SKM-1 treated with dmso at 0.1 percent for 144 hours (cell line): ENCODE results near the gene KSR2.
"Not testable (repeated sequence)": the region's sequence is repeated elsewhere in the genome, so short reads cannot be mapped to it uniquely, and the experiment has no call there.

ENCODE experiments used
- DNase-seq: peaks from one replicate; lab custom pipeline; 2025; ENCODE audit not compliant: unreplicated experiment; lab: John Stamatoyannopoulos, UW

The KSR2 gene

DNA sequence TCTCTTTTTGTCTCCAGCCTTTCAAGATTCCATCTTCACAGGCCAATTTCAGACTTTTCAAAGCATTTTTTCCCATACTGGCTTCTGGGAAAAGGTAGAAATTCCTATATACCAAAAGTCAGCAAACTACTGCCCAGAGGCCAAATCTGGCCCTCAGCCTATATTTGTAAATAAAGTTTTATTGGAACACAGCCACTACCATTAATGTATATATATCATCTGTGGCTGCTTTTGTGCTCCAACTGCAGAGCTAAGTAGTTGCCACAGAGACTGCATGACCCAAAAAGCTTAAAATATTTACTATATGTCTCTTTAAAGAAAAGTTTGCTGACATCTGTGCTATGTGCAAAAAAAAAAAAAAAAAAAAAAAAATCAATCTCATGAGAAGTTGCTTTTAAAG is 76.3 kb downstream of the KSR2 start:
- no peak for DNase-seq

DNA sequence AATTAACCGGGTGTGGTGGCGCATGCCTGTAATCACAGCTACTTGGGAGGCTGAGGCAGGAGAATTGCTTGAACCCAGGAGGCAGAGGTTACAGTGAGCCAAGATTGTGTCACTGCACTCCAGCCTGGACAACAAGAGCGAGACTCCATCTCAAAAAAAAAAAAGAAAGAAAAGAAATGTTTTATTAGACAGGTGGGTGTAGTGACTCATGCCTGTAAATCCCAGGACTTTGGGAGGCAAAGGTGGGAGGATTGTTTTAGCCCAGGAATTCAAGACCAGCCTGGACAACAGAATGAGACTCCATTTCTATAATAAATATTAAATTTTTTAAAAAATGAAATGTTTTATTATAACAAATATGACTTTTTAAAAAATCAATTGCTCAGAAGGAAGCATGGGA is 77.5 kb downstream of the KSR2 start:
- not testable (repeated sequence) for DNase-seq

DNA sequence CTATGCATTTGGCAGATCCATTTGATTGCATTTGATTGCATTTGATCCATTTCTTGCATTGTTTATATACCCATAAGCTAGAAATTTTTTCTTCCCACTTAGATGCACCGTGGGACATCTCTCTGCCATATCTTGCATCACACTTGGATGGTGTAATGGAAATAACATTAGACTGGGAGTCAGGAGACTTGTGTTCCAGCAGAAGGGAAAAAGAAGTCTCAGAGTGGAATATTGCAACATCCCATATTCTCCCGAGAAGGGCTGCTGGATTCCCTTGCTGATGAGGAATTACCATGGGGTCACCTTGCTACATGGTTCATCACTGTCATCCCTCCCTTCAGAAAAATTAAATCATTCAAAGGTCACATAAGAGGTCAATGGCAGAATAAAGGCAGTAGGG is 78.1 kb downstream of the KSR2 start:
- DNase-seq = no peak

DNA sequence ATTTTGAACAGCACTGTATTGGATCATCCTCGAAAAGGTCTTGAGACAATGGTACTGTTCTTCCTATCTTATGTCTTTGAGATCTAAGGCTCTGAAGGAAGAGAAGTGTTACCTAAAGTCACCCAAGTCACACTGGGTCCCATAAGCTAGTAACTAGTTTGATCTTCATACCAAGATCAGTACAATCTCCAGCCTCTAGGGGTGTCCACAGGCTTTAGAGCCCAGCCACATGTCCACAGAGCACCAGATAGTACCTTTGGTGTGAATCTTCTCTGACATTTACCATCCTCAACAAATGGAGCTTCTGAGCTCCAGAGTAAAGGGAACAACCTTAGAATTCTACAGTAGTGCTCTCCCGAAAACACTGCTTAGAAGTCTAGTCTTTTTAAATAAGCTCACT is 78.7 kb downstream of the KSR2 start:
- no peak for DNase-seq

DNA sequence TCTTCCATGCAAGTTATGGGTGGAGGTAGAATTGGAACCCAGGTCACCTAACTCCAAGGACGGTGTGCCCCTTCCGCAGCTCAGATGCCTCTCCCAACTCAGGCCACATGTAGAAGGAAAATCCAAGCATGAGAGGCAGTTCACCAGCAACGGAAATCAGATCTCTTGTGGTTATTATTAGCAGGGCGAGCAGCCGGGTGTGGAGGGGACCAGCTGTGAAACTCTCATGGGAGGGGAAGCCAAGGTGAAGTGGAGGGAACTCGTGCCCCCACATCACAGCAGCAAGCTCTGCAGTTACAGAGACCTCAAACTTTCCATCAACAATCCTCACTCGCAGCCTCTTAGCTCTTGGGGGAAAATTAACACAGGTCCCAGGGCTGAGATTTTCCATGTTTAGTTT is 79.7 kb downstream of the KSR2 start:
- no peak for DNase-seq

DNA sequence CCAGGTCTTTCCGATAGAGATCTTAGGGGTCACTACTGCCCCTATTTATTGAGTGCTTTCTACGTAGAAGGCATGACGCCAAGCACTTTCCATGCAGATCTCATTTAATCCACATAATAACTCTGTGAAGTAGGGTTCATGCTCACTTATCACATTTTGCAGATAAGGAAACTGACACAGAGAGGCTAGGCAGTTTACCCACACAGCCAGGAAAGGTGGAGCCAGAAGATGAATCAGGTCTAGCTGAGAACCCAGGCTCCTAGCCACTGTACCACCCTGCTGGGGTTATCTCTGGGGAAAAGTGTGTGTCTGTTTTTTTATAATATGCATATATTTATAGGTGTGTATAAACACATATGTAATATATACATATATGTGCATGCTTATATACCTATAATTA is 83.6 kb downstream of the KSR2 start:
- no peak for DNase-seq

DNA sequence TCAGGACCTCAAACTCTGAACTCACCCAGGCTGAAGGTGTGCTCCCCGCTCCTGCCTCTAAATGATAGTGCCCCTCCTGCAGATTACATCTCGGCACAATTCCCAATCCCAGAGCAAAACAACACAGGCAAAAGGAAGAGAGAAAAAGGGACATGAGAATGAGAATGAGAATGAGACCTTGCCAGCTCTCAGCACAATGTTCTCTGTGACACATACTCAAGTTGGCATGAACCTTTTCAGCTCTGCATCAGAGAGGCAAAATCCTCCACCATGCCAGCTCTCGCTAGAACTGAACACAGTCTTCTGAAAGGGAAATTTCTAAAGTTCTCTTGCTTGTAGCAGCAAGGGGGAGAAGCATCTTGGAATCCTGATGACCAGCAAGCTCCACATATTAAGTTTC is 84.6 kb downstream of the KSR2 start:
- DNase-seq = no peak

DNA sequence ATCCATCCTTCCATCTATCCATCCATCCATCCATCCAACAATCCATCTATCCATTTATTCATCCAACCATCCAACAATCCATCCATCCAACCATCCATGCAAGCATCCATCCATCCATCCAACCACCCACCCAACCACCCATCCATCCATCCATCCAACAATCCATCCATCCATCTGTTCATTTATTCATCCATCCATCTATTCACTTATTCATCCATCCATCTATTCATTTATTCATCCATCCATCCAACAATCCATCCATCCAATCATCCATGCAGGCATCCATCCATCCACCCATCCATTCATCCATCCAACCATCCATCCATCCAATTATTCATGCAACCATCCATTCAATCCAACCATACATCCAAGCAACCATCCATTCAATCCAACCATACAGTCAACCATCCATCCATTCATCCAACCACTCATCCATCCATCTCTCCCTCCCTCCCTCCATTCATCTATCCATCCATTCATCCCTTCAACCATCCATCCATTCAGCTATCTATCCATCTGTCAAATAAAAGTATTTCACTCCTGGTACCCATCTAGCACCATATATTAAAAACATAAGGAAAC is 86.1 kb downstream of the KSR2 start:
- no peak for DNase-seq

DNA sequence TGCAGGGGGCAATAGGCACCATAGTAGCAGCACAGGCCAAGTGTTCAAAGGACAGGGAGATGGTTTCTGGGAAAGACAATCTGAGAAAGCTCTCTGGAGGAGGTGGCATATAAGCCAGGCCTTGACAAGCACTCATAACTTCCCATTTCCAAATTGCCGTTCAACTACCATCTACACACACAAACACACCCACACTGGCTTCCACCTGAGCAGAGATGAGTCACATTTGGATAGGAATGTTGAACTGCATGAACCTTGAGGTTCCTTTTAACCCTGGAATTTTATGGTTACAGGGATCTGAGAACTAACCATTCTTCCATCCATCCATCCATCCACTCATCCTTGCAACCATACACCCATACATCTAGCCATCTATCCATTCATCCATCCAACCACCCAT is 86.6 kb downstream of the KSR2 start:
- no peak for DNase-seq

DNA sequence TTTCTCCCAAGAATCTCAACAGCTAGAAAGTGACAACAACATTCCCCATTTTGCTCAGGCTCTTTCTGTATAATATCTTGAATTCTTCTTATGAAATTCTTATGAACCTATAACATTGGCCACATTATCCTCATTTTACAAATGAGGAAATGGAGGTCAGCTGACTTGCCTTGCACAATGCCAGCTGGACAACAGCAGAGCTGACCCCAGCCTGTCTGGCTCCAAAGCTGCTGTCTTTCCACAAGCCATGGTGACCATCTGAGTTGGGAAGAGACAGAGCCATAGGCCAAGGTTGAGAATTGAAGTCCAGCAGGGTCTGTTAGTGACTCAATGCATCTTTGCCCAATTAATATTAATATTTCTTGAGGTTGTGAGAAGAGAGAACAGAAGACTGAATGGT is 87.3 kb downstream of the KSR2 start:
- no peak for DNase-seq

DNA sequence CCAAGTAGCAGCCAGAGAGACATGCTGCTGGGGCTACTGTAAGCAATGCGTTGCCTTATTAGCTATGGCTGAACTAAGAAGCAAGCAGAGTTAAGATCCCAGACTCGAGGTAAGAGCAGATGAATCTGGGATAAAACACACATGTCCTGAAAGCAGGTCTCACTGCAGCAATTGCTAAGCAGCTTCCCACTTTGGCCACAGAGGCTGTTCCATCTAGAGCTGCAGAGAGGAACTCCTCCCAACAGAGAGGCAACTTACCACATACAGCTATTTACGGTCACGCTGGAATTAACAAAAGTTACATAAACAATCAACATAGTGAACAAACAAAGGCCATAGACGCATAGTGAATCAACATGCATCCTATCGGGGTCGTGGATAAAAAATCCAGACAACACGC is 90.2 kb downstream of the KSR2 start:
- no peak for DNase-seq

DNA sequence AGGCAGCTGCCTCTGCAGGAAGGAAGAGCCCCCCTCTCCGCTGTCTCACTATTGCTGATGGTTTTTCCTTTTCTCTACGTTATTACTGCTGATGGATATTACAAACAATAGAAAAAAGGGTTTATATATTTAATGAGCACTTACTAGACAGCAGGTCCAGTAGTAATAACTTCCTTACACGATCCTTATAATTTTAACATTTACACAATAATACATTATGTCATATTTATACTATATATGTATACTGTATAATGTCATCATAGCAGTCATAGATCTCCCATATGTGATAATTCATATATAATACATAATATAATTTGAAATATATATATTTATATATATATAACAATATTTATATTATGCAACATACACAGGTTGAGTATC is 92.4 kb downstream of the KSR2 start:
- no peak for DNase-seq

DNA sequence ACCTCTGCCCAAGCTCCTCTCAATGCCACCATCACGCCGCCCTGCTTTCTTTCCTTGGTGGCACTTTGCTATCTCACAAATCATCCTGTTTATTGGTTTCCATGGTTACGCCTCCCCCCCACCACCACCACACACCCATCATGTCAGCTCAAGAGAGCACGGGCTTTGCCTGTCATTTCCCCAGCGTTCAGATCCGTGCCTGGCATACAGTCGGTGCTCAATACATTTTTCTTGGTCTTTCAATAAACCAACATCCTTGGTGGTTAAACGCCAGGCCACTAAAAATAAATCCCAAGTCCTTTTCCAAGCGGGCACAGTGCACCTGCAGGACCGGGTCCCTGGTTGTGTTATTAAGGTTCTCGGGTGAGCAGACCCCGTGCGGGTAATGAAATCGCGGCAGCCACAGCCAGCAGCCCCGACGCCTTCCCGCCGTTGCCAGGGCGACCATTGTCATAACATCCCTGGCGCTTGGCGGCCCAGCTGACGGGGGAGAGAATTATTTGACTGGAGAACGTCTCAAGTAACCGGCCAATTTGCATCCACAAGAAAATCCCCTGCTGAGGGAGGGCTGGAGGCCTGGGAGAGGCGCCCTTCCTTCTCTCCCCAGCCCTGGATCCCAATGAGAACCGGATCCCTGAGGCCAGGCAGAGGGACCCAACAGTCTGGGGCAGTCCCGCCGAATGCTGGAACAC is 92.9 kb downstream of the KSR2 start:
- no peak for DNase-seq

DNA sequence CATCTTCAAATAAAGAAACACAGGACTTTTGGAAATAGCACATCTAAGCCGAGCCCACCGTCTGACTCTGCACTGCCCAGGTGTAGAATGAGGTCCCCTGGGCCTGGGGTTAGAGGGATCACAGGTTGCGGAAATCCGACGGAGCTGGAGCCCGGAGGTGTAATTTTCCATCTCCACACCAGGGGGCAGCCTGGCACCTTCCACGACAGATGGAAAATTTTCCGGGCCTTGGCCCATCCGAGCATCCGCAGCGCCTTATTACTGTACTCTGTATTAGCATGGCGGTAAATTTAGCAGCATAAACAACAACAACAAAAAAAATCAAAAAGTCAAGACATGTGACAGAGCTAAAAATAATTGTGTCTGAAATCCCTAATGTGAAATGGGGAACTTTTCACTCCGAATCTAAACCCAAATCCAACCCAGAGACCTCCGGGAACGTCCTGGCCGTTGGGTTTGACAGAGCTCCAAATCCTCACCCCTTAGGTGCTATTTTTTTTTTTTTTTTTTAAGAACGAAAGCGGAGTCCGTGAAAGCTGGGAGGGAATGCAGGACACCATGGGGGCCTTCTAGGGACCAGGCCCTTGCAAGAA is 93.9 kb downstream of the KSR2 start:
- no peak for DNase-seq

DNA sequence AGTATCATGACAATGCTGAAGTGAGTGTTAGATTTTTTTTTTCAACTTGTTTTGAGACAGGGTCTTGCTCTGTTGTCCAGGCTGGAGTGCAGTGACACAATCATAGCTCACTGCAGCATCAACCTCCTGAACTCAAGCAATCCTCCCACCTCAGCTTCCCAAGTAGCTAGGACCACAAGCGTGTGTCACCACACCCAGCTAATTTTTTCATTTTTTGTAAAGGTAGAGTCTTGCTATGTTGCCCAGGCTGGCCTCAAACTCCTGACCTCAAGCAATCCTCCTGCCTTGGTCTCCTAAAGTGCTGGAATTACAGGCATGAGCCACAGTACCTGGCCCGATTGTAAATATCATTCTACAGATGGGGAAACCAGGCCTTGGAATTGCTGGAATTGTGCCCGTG is 94.6 kb downstream of the KSR2 start:
- DNase-seq = not testable (repeated sequence)

DNA sequence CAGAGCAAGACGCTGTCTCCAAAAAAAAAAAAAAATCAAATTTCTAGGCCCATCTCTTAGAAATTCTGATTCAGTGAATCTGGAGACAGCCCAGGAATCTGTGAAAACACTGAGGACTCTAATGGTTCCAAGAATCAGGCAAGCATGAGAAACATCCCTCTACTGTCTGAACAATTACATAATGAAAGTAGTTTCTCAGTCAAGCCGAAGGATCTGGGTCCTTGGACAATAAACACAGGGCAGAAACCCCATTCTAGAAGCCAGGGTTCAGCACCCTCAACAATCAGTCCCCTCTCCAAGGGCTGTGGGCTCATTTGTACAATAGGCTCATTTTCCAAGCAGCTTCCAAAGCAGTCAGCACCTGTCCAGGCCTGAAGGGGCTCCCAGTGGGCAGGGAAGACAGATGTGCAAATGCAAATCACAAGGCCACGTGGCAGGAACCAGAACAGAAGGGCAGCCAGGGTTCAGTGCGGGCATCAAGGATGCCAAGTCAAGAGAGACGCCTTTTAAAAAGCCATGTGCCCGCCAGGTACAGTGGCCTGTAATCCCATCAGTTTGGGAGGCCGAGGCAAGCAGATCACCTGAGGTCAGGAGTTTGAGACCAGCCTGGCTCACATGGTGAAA is 96.1 kb downstream of the KSR2 start:
- no peak for DNase-seq

DNA sequence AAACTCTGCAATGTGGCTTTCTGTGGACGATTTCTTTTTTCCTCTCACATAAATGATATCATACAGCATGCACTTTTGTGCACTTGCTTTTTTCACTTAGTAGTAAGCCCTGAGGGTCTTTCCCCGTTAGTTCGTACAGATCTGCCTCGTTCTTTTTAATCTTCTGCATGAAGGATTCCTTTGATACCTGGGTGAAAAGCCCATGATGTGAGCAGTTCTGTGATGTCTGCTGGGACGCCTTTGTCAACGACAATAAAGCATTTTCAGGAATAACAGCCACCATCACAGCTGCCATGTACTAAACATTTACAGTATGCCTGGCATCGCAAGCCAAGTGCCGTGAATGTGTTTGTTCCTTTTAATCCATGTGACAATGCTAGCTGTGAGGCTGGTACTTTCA is 99.2 kb downstream of the KSR2 start:
- no peak for DNase-seq

DNA sequence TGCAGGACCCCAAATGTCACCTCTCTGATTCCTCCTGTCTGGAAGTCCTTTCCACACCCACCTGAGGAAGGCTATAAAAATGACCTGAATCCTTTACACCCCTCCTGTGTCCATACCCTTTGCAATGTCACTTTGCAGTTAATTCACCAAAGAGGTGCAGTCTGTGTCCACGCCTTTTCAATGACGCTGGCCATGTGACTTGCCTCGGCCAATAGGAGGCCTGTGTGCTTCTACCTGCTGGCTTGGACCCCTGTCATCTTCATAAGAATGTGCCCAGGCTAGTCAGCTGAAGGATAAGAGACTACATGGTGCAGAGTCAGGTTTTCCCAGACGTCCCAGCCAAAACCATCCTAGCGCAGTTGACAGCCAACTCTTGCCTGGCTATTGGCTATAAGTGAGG is 101.4 kb downstream of the KSR2 start:
- no peak for DNase-seq

DNA sequence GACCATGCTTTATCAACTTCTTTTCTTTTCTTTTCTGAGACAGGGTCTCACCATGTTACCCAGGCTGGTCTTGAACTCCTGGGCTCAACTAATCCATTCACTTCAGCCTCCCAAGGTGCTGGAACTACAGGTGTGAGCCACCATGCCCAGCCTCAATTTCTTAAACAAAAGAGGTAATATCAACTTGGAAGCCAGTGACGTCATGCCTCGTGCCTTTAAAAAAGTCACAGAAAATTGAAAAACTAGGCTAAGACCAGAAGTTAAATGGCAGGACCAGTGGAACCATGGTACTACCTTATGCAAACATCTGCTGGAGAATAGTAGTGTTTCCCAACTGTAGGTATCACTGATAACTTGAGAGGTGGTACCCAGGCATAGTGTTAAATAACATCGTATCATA is 103.3 kb downstream of the KSR2 start:
- no peak for DNase-seq

DNA sequence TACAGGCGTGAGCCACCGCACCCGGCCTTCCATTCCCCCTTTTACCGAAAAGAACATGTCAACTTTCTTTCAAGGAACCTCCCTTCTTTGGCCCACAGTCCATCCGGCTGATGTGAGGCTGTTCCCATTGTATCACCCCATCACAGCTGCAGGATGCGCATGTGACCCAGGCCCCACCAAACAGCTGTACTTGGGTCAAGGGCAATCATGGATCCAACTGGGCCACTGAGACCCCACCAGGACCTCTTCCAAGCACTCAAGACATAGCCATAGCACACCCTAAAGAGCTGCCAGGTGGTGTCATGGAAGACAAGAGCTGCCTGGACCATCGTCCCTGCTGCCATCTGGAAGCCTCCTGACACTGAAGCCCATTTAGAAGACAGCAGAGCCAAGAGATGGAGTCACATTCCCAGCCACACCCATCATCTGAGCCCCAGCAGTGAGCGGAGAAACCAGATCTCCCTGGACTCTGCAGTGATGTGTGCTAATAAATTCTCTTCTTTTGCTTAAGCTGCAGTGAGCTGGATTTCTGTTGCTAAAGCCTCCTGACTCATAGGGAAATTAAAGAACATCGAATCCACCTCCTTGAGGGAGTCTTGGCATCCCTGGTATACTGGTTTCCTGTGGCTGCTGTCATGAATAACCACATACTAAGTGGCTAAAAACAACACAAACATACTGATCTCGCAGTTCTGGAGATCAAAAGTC is 105.6 kb downstream of the KSR2 start:
- no peak for DNase-seq

DNA sequence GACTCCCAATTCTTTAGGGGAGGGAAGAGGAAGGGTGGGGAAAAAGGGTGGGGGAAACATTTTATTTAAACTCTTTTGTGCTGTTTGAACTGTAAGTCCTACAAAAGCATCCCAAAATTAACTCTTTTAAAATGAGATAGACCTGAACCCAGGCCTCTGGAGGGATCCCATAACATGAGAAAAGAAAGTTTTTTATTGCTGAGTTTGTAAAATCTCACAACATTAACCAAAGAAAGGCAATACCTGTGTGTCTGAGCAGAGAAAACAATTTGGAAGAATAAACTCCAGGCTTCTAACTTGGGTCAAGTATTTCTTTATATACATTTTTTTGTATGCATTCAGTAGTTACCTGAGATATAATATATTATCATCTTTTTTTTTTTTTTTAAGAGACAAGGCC is 107.1 kb downstream of the KSR2 start:
- no peak for DNase-seq

DNA sequence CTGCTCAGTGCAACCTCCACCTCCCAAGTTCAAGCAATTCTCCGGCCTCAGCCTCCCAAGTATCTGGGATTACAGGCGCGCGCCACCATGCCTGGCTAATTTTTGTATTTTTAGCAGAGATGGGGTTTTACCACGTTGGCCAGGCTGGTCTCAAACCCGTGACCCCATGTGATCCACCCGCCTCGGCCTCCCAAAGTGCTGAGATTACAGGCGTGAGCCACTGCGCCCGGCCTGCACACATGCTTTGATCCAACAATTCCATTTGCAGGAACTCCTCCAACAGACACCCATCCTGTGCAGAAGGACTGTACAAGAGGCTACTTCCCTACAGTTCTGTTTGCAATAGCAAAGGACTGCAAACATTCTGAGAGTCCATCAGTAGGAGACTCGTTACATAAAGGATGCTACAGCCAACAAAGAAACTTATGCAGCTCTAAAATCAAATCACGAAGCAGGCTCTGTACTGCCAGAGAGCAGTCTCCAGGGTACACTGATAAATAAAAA is 108.0 kb downstream of the KSR2 start:
- DNase-seq = not testable (repeated sequence)
